GM21447 (cell line): ENCODE measurements around the gene ANKRD55.
"Not testable (repeated sequence)": the region's sequence is repeated elsewhere in the genome, so short reads cannot be mapped to it uniquely, and the experiment has no call there.

ENCODE experiments used
- ATAC-seq: cut with Tn5 transposase; IDR thresholded peaks from one replicate; pipeline ENCODE4 v1.9.1; 2021; ENCODE audit not compliant: unreplicated experiment

The ANKRD55 gene

GRCh38 chr5:56170557-56170956 is 62.6 kb downstream of the ANKRD55 start:
- no peak for ATAC-seq

- no peak for ATAC-seq
Measured at GRCh38 chr5:56169949-56170348, 63.2 kb downstream of the ANKRD55 start.

DNA sequence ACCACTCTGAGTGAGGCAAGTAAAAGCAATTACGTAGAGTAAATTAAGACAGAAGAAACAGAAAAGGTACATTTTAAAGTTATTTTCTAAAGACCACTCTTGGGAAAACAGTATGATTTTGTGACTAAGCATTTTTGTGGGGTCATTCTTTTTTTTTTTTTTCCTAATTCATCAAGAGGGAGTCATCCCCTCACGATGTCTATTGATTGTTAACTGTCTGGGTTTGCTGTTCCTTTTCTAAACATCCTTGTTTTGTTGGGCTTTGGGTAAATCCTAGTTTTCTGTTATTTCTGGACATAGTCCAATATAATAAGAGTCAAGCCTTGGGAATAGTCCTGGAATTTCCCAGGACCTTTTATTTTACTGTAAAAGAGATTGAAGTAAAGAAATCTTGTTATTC is 63.8 kb downstream of the ANKRD55 start:
- ATAC-seq, result no peak

DNA sequence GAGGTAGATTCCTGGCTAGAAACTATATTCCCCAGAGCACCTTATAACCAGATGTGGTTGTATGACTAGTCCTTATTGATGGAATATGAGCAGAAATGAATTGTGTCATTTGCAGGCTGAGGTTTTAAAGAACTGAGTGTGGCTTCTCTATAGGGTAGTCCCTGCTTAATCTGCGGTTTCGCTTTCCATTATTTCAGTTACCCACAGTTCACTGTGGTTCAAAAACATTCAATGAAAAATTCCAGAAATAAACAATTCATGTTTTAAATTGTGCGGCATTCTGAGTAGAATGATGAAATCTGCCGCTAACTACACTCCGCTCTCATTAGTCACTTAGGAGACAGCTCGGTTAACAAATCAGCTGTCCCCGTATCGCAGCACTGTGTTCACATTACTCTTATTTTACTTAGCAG is 65.1 kb downstream of the ANKRD55 start:
- ATAC-seq, result no peak

- ATAC-seq, result no peak
Measured at GRCh38 chr5:56167519-56167918, 65.6 kb downstream of the ANKRD55 start.

- ATAC-seq, result no peak
Measured at GRCh38 chr5:56166671-56167385, 66.3 kb downstream of the ANKRD55 start.

DNA sequence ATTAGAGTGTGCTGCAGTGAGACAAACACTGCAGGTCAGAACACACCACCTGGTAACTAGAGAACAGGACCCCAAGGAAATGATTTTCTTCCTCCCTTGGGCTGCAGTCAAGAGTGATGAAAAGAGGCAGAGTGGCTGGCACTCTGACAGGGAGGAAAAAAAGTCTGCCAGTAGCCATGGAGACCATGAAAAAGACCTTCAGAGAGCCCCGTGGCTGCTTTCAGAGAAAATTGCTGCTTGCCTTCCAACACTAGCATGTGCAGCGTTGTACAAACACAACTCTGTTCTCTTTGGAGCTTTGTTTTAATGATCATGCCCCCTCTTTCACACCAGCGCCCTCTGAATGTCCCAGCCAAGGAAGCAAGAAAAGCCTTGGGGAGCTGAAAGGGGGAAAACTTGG is 68.8 kb downstream of the ANKRD55 start:
- ATAC-seq, result no peak

- ATAC-seq, result no peak
Measured at GRCh38 chr5:56161927-56162326, 71.2 kb downstream of the ANKRD55 start.

DNA sequence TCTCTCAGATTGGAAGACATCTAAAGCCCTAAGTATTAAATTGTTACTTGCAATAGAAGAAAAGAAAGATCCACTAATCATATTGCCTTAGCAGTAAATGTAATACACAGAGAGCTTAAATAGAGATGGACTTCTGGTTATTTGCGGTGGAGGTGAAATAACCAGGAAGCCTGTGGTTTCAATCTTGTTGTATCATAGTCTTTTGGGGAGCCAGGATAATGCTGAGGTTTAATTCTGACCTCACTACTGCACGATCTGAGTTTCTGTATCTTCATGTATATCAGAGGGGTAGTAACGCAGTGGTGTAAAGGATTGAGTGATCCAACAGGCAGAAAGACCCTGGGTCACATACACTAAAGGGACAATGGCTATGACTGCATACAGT is 71.7 kb downstream of the ANKRD55 start:
- no peak for ATAC-seq

- no peak for ATAC-seq
Measured at GRCh38 chr5:56160723-56161438, 72.2 kb downstream of the ANKRD55 start.

GRCh38 chr5:56159521-56159947 is 73.6 kb downstream of the ANKRD55 start:
- ATAC-seq, result no peak

- no peak for ATAC-seq
Measured at GRCh38 chr5:56158331-56158960, 74.7 kb downstream of the ANKRD55 start.

DNA sequence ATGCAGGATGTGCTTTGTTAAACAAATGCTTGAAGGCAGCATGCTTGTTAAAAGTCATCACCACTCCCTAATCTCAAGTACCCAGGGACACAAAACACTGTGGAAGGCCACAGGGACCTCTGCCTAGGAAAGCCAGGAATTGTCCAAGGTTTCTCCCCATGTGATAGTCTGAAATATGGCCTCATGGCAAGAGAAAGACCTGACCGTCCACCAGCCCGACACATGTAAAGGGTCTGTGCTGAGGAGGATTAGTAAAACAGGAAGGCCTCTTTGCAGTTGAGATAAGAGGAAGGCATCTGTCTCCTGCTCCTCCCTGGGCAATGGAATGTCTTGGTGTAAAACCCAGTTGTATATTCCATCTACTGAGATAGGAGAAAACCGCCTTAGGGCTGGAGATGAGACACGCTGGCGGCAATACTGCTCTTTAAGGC is 75.9 kb downstream of the ANKRD55 start:
- not testable (repeated sequence) for ATAC-seq

DNA sequence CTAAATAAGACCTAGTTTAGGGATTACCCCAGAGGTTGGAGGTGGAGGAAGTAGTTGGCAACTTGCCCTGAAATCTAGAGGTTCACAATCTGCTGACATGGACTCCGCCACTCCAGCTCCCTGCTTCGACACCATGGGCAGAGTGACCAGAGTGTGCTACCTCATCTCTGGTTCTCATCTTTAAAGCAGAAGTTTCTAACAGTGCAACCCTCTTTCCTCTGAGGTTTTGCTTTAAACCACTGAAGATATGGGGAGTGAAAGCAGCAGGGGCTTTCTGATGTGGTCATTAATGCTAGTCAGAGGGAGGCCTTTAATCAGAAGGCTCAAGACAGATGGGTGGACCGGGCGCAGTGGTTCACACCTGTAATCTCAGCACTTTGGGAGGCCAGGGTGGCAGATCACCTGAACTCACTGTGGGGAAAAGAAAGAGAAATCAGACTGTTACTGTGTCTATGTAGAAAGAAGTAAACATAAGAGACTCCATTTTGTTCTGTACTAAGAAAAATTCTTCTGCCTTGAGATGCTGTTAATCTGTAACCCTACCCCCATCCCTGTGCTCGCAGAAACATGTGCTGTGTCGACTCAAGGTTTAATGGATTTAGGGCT is 76.4 kb downstream of the ANKRD55 start:
- ATAC-seq, result peak; percentile 55

DNA sequence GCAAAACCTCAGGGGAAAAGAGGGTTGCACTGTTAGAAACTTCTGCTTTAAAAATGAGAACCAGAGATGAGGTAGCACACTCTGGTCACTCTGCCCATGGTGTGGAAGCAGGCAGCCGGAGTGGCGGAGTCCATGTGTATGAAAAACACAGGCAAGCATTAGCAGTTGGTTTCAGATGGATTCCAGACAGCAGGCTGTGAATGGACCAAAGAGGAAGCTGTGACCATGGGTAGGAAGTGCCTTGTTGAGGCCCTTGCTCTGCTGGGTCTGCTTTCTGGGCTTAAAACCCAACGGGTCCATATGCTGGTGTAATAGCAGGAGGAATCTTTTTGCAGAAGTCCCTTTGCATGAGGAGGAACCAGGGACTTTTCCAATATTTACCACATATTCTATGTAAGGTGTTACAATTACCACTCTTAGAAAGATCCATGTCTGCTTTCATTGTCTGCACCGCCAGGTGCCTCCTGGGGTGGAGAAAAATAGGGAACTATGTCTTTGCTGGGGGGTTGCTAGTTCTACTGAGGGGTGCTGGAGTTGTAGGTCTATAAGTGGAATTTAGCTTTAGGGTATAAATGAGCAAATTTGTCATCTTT is 77.0 kb downstream of the ANKRD55 start:
- no peak for ATAC-seq

DNA sequence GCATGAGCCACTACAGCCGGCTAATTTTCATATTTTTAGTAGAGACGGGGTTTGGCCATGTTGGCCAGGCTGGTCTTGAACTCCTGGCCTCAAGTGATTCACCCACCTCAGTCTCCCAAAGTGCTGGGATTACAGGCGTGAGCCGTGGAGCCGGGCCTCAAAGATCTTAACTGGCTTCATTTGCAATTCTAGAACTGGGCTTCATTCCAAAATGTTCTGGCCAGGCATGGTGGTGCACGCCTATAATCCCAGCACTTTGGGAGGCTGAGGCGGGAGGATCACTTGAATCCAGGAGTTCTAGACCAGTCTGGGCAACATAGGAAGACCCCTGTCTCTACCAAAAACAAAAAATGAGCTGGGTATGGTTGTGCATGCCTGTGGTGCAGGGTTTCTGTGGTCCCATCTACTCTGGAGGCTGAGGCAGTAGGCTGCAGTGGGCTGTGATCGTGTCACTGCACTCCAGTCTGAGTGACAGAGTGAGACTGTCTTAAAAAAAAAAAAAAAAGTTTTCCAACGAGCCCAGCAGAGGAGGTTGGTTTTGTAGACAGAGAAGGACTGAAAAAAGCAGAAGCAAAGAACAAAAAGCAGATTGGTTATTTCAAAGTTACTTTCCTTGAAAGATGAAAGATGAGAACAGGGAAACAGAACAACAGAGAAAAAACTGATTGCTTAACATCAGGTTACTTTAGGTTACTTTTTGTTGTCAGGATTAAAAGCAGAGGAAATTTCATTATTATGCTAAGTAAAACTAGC is 78.2 kb downstream of the ANKRD55 start:
- ATAC-seq, result no peak

DNA sequence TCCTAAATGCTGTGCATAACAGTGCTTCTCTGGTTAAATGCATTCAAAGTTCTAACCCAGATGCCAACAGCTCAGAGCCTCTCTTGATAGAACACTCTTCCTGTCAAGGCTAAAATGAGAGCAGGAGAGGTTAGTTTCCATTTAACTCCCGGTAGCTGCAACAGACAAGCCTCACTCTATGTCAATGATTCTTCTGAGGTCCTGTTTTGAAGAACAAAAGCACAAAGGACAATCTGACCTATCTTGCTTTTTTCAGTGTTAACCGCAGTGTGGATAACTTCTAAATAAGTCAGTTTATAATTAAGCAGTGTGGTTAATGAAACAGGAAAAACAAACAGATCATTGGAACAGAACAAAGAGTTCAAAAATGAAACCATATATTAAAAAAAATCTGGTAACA is 80.7 kb downstream of the ANKRD55 start:
- peak; percentile 37 for ATAC-seq

DNA sequence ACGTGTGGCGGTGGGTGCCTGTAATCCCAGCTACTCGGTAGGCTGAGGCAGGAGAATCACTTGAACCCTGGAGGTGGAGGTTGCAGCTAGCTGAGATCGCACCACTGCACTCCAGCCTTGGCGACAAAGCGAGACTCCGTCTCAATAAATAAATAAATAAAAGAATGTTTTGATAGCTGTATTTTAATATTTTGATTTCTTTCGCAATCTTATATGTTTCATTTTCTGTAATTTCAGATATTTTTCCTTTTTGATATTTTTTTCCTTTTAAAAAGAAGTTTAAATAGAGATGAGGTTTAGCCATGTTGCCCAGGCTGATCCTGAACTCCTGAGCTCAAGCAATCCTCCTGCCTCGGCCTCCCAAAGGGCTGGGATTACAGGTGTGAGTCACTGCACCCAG is 82.4 kb downstream of the ANKRD55 start:
- not testable (repeated sequence) for ATAC-seq

GRCh38 chr5:56148453-56148971 is 84.6 kb downstream of the ANKRD55 start:
- ATAC-seq, result peak; percentile 84

DNA sequence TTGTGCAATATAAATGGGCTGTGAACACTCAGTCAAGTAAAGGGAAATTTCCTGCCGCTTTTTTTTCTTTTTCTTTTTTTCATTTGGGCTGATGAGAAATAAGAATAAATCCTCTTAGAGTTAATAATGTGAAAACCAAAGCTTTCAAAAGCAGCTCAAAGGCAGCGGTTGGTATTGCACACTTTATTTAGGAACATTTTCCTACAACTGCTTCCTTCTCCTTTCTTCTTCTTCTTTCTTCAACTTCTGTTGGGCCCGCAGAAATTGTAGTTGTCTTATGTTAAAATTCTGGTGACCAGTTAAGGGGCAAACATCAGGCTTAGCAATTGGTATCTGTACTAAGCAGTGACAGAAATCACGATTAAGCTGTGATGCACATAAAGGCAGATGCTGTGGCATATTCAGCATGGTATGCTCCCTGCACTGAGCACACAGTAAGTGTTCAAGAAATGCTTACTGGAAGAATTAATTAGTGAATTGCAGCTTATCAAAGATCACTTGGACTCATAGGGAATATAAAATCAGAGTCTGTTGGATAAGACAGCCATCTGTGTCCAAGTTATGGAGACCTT is 85.4 kb downstream of the ANKRD55 start:
- no peak for ATAC-seq
